Measurements from ENCODE around the gene LYRM2.

Gene LYRM2

DNA sequence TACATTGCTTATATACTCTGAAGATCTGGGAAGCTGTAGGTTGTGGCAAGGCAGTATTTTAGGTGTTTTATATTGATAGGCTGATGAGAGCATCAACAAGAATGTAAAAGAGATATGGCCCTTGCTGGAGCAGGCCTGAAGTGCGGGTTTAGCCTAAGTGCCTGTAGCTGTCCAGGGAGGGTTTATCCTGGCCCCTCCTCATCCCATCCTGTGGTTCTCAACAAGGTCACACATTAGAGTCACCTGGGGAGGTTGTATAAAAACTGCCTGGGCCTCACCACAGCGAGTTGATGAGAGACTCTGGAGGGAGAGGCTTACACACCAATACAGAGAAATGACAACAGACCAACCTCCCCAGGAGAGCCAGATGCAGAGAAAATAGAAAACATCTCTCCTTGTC, 48.4 kb downstream of the LYRM2 start:
- DNase-seq = no peak

DNA sequence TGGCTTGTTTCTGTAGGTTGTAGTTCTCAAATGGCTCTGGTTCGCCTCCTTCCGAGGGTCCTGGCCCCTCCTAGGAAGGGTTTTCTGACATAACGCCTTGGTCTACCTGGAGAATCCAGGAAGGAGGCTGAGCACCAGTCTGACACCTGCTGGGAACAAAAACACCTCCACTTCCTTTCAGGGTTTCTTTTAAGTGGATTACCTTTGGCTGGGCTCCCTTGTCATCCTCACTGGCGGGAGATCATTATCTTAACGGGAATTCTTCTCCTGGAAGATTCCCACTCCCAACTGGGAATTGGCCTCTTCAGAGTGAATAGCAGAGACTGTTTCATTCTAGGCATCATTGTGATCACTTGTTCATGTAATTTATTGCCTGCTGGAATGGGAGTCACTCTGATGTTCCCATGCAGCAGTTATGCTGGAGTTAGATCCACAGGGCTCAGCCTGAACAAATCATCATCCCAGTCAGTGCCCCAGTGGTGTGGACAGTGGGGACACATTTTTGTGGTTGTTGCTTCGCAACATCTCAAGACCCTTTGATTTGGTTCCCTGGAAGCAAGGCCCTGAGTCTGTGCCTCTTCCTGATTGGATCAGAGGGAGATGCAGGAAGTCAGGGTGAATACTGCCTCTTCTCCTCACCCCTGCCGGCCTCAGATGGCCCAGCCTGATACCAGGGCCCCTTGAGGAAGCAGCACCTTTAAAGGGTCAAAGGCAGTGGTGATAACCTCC, 49.1 kb downstream of the LYRM2 start:
- no peak for DNase-seq

DNA sequence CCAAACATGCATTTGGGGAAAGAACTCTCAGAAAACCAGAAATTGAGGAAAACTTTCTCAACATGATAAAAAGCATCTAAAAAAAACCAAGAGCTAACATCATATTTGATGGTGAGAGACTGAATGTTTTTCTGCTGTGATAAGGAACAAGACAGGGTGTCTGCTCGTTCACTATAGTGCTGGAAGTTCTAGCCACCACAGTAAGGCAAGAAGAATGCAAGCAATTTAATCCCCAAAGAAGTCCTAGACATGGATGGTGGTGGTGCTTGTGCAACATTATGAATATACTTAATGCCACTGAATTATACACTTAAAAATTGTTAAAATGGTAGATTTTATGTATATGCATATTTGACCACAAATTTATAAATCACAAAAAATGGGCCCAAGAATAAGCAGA, 53.4 kb downstream of the LYRM2 start:
- no peak for DNase-seq

DNA sequence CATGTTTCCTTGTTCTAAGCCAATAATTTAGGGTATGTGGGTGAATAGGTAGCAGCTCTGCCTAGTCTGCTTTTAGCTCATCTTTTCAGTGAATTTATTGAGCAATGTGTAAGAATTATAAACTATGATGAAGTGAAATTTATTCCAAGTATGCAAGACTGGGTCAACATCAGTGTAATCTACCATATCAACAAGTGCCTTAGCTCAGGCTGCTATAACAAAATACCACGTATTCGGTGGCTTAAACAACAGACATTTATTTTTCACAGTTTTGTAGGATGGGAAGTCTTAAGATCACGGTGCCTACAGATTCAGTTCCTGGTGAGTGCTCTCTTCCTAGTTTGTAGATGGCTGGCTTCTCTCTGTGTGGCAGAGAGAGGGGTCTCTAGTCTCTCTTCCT, 54.0 kb downstream of the LYRM2 start:
- DNase-seq = no peak

DNA sequence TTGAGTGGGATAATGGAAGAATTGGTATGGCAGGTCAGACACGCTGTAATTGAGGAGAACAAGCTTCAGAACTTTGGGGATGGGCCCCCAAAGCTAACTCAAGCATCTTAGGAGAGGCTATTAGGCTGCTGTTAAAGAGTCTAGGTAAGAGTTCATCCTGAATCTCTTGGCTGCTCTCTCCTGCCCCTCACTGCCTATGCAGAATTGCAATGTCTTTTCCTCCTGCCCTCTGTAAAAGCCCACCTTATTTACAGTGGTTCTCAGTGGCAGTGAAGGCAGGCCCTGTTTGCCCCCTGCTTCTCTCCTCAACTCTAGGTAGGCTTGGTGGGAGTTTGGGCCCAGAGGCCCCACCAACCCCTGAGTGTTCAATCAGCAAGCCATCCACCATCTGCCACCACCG, 55.0 kb downstream of the LYRM2 start:
- DNase-seq = no peak

DNA sequence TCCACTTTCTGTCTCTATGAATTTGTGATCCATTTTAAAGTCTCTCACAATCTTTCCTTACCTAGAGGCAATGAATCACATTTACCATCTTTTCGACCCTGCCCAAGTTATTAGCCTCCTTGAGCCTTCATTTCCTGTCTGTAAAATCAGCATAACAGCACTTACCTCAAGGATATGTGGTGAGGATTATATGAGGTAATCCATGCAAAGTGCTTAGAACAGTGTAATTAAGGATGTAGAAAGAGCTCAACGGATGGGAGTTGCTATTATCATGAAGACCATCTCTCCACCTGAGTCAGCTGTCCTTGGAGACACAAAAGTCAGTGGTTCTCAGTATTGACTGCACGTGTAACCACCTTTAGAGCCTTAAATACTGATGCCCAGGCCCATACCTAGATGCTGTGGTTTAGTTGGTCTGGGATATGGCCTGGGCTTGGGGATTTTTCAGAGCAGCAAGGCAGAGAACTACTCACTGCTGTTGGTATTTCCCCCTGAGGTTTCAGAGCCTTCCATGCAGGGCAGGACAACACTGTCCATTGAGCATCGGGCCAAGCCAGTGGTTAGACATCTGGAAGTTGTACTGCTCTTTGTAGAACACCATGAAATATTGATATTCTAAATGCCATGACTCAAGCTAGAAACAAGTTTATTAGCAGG, 55.8 kb downstream of the LYRM2 start:
- no peak for DNase-seq

DNA sequence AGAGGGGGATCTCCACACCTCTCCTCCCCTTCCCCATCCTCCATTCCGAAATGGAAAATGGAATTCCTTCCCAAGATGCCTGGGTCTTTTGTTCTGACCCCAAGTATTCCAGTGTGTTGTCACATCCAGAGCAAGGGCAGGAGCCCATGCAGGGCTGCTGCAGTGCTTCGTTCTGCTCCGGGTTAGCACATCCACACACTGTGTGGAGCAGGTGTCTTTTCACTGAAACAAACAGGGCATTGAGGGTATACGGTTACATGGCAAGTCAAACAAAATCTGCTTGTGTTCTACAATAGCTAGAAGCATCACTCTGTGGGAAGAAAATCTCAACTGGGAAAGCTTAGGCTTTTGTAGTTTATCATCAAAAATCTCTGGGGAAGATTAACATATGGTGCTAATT, 56.9 kb downstream of the LYRM2 start:
- DNase-seq = no peak

DNA sequence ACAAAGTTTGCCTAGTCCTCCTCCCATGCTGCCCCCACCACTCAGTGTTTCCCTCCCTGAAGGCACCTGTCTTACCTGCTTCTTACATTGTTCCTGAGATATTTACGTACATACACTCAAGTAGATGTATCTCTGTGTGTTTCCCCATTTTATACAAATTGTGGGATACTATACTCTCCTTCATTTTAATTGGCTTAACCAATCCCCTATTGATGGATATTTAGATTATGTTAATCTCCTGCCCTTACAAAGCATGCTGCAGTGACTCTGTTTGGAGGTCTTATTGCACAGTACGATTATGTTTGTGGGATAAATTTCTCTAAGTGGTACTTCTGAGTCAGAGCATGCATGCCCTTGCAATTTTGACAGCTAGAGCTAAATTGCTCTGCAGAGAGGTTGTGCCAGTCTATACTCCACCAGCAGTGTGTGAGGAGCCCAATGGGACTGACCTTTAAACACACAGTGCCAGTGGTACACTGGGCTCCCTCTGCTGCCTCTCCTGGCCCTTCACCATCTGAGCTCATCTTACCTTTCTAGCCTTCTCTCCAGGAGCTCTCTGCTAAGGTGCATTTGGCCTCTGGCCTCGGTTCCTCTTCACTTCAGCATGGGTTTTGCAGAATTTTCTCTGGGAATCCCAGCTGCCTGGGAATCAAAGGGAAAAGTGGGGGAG, 57.4 kb downstream of the LYRM2 start:
- no peak for DNase-seq

DNA sequence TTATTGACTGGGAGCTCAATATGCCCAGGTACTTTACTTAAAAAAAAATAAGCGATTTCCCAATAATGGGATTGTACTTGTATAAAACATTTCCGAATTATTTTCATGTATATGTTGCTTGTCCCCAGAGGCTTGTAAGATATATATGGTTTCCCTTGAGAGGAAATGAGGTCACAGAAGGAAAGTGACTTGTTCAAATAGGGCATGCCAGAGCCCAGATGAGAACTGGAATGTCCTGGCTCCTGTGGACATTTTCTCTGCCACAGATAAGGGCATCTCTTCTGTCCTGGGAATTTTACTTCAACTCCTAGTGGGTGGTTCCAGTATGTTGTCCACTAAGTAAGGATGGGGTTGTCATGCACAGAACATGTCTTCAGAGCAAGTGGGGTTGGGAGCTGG, 63.0 kb downstream of the LYRM2 start:
- no peak for DNase-seq

DNA sequence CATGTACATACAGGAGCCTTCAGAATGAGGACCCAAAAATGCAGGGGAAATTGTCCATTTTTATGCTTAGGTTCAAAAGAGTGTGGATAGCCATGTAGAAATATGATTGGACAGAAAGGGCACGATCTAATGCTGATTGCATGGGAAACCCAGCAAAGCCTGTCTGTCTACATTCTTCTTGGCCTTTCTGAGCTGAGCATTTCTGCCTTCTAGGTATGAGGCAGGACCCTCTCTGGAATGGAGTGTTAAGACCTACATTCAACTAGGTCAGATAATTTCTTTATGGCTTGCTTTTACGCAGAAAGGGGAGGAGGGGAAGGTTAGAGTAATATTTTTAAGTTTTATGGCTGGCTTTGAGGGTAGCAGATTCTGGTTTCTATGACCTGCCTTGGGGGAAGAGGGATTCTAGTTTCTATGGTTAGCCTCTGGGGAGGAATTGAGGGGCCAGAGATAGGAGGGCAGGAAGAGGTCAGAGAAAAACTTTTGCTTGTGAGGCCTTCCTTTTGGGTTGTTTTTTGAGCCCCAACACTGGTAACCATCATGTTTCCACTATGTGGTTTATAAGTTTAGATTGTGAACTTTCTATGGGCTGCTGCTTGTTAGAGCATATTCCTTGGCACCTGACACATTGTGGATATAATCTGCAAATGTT, 63.5 kb downstream of the LYRM2 start:
- DNase-seq = no peak

DNA sequence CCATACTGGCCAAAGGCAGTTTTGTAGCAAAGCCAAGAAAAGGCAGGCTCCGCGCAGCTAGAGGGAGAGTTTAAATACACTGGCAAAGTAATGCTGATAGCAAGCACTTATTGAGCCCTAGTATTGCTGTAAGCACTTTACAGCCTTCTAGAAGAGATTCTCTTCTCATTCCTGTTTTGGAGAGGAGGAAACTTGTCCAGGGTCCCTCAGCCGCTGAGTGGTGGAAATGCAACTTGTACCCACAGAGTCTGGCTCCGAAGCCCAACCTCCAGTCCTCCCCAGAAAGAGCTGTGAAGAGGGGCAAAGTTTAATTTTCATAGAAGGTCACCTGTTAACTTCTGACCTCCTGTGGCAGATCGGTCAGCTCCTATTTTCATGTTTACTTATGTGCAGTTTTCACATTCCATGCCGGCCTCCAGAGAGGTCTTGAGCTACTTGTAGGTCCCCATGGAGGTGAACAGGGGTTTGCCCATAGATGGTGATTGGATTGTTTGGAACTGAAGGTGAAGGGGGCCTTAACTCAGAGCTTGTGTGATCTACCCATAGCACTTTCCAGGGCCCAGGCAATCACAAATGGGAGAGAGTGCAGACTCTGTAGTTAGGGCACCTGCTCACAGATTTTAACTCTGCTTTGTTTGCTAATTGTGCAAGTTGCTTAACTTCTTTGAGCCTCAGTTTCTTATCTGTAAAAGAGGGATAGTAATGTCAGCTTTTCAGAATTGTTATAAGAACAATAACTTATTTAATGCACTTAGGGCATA, 70.7 kb downstream of the LYRM2 start:
- DNase-seq = no peak

DNA sequence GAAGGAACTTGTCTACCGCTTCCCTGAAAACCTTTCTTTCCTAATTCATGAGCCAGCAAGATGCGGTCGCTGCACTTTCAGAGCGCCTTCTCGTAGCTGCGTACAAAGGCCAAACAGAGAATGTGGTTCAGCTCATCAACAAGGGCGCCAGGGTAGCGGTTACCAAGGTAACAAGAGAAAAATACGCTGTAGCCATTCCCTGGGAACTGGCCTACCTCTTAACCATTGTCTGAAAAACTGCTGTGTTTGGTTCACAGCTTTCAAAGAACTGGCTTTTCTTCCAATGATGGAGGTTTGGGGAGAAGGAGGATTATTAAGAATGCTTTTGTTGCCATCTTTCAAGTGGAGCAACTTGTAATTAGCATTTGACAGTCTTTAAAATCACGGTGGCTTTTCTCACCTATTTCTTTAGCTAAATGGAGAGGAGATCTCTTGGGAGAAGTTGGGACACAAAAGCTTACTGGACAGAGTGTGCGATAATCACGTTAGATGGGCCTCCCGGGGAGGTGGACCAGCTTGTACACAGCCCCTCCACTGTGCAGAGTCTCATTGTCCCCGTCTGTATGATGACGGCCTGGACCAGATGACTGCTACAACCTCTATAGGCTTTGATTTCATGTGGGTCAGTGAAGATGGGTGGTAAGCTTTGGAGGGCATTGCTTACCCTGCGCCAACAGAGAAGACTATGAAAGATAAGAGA, 71.5 kb downstream of the LYRM2 start:
- DNase-seq = no peak

DNA sequence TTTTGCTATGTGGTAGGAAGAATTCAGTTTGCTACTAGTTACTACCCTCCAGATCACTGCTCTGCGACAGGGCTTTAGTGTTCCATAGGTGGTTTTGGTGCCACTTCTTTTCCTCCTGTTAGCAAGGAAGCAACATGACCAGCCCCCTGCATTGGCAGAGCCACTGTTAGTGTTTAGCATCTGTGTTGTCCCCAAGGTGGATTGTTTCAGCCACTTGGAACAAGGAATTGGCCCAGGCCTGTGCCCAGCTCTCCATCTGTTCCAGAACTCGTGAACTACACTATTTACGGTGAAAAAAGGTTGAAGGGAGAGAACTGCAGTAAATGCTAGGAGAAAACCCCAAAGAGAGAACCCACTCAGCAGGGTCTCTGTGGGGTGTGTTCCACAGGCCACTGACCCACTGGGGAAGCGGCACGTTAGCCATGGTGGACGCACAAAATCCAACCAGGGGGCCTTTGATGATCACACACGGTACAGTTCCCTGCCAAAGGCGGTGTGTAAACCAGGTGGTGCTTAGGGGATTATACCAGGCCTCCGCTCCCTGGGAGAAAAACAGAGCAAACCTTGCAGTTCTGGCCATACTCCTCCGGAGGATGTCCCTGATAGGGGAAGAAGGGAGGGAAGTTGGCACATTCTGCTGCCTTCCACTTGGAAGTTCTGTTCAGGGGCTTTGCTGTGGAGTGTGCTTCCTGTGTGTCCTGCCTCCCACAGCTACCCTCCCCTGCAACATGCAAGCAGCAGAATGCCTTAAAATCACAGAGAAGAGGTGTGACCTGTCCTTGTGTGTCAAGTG, 72.3 kb downstream of the LYRM2 start:
- no peak for DNase-seq

DNA sequence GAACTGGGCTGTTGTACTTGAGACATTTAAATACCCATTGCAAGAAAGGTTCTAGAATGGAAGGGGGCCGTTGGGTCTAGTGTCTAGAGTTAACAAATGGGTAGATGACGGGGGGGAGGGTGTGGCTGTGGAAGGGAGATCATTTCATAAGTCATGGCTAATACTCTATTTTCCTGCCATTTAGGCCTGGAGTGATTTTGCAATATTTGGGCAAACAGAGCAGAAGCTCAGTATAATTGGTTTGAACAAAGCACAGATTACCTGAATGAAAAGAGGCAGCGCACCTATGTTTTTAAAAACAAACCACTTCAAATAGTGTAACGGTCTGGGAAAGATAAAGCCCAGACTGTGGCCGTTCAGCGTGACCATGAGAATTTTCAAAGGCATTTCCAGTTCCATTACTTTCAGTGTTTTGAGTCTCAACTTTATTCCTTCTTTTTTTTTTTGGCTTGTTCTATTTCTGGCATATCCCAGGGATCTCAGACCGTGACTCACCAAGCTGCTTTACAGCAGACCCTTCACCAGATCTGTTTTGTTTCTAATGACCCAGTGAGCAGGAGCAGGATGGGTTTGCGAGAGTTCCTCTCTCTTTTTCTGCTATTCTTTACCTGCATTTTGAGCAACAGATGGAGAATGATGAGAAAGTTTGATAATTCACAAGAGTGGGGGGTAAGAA, 73.7 kb downstream of the LYRM2 start:
- DNase-seq = no peak

DNA sequence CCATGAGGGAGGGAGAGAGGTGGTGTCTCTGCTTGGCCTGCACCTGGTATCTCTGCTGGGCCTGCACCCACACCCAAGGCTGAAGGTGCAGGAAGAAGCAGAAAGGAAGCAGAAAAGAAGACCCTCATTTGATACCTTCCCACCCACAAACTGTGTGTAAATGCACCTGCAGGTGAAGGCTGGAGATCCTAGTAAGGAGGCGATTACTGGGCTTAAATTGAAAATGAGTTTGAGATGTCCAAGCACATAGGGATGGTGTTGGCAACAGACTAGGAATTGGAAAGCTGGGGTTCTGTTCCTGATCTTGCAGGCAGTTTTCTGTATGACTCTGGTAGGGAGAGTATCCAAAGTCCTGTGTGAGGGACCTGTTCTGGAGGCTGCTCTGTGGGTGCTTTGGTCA, 74.7 kb downstream of the LYRM2 start:
- DNase-seq = no peak

DNA sequence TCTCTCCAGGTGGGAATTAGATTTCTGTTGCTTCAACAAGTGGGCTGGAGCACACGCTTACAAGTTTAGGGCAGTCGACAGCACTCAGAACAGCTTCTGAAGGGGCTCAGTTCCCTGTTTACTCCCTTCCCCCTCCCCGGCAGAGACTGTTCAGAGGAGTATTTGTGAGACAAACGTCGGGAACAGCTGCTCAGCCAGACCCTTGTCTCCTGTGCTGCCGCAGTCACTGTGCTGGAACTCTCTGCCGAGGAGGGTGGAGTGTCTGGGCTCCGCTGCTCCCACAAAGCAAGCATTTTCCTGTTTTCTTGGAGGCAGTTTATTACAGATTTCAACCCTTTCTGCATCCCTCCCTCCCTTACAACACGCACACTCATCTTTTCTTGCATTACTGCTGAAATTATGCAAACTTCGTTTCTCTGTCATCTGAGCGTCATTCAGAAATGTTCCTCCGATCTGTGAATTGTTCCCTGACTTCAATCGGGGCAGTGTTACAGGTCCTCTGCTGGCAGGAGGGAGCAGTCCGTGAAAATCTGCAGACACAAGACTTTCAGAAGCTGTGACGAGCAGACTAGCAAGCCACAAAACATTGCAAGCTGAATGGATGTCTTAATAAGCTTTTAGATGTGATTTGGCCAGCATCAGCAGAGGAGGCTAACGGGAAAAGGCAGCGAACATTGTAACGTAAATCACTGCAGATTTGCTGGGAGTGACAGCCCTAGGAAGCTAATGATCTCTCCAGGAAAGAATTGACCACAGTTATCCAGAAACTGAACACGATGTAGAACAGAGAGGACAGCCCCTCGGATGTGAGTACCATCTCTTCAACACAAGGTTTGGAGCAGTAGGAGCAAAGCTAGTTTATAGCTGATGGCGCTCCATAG, 76.2 kb downstream of the LYRM2 start:
- no peak for DNase-seq

DNA sequence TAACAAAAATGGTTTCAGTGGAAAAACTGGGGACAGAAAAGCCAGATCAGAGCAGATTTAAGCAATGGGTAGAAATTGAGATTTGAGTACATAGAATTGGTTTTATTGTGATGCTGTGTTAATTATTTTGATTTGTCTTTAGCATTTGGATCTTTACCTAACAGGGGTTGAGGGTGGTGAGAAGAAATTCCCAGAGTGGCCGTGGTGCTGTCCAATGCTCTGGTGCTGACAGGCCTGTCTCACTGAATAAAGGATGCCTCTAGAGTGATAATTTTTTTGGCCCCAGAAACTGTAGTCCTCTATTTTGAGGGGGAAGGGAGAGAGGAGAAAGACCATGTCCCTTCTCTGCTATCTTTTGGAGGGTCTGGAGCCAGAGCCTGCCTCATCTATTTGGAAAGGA, 79.1 kb downstream of the LYRM2 start:
- no peak for DNase-seq

DNA sequence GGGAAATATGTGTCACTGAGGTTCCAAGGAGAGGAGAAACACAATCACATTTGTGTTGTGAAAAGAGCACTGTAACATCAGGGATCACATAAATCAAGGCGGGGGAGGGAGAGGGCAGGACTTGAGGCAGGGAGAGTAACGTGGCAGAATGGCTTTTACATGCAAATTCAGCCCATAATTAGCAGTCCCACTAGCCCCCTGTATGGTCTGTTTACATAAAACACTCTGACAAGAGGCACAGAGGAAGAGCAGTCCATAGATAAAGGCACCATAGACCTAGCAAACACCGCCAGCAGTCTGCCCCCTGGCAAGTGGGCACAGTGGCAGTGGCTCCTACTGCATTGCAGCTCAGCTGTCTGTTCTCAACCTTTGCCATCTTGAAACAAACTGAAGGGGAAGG, 82.7 kb downstream of the LYRM2 start:
- DNase-seq = peak; percentile 76

DNA sequence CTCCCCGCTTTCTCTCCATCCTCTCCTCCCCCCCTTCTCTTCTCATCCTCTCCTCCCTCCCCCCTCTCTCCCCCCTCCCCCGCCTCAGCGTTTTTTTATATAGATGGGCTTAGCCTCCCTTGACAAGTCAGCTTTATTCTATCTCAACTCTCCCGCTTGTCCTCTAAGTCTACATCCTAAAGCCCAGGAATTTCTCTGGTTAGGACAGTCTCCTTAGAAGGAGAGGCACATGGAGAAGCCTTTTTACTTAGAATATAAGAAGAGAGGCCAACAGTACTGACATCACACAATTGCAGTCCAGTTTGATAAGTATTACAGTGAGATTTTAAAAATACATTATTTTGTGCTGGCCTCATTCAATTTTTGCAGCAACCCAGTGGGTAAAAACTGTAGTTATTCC, 83.5 kb downstream of the LYRM2 start:
- no peak for DNase-seq

DNA sequence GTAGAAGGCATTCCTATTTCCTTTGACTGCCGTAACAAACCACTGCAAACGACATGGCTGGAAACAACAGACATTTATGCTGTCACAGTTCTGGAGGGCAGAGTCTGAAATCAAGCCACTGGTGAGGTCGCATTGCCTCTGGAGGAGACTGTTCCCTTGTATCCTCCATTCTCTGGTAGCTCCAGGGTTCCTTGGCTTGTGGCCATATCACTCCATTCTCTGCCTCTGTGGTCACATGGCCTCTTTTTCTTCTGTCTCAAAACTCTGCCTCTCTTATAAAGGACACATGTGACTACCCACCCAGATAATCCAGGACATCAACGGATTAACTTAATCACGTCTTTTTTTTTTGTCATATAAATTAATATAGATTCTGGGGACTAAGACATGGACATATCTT, 84.4 kb downstream of the LYRM2 start:
- DNase-seq = no peak

Measured in NCI-H526 treated with DMSO at 0.1 percent for 48 hours (cell line).